IMR-90 (cell line): ENCODE results near the gene MOAP1. TPM values are rescaled to one million over a fixed set of nuclear protein-coding genes. Genes with fewer than 3 reads are reported as not detected.

Experiments
- ATAC-seq: fragments of 200-7000 bp; cut with Tn5 transposase; 2 replicates; pipeline ENCODE4 v1.9.1; 2020; ENCODE audit warnings: low read depth, mild to moderate bottlenecking, moderate library complexity
- BruUV-seq: library from RNA; stranded (reverse); fragments of 400-500 nt; replicated peaks from 2 replicates; lab custom pipeline; 2021; lab: Mats Ljungman, UMichigan
- CTCF ChIA-PET: fragments of 300-600 bp; formaldehyde crosslinking; extraction: SDS; loops from one replicate; lab custom pipeline; 2021; ENCODE audit warnings: antibody characterized with exemption; lab: Yijun Ruan, JAX
- POLR2A ChIA-PET: fragments of 300-600 bp; sonication (Branson Sonifier 250); formaldehyde crosslinking; loops from one replicate; lab custom pipeline; 2022; ENCODE audit warnings: antibody characterized with exemption; ENCODE audit not compliant: unreplicated experiment; lab: Charles Lee
- DNase-seq: peaks from one replicate; pipeline ENCODE4 v3.0.0; 2013
- H2AFZ ChIP-seq: replicated peaks from 2 replicates; pipeline ENCODE3; 2013; ENCODE audit warnings: low read length, mild to moderate bottlenecking; ENCODE audit not compliant: poor library complexity
- H2AK5ac ChIP-seq: 2 replicates; pipeline ENCODE4 v1.6.1; 2013; ENCODE audit warnings: low read depth, low read length, inconsistent platforms
- H2AK9ac ChIP-seq: replicated peaks from 2 replicates; pipeline ENCODE3; 2013; ENCODE audit warnings: mild to moderate bottlenecking, low read depth, low read length, moderate library complexity; ENCODE audit not compliant: poor library complexity
- H2BK120ac ChIP-seq: 2 replicates; pipeline ENCODE4 v1.6.1; 2013; ENCODE audit warnings: low read depth, low read length, inconsistent platforms
- H2BK15ac ChIP-seq: 3 replicates; pipeline ENCODE4 v1.6.1; 2013; ENCODE audit warnings: low read depth, low read length, inconsistent platforms
- H2BK20ac ChIP-seq: 2 replicates; pipeline ENCODE4 v1.6.1; 2013; ENCODE audit warnings: low read depth, mild to moderate bottlenecking, inconsistent platforms, low read length, moderate library complexity
- H2BK5ac ChIP-seq: 2 replicates; pipeline ENCODE4 v1.6.1; 2013; ENCODE audit warnings: mild to moderate bottlenecking, low read depth, low read length, inconsistent platforms; ENCODE audit not compliant: poor library complexity, severe bottlenecking
- H3K14ac ChIP-seq: replicated peaks from 2 replicates; pipeline ENCODE4 v1.6.1; 2013; ENCODE audit warnings: low read depth, low read length, inconsistent platforms
- H3K18ac ChIP-seq: 2 replicates; pipeline ENCODE4 v1.6.1; 2013; ENCODE audit warnings: low read depth, low read length, control low read depth
- H3K23ac ChIP-seq: 2 replicates; pipeline ENCODE4 v1.6.1; 2013; ENCODE audit warnings: low read depth, low read length, inconsistent platforms
- H3K27ac ChIP-seq: 2 replicates; pipeline ENCODE4 v1.5.1; 2013; ENCODE audit warnings: mild to moderate bottlenecking, control low read depth, low read length; ENCODE audit not compliant: insufficient read depth
- H3K27me3 ChIP-seq: 2 replicates; pipeline ENCODE4 v1.6.1; 2013; ENCODE audit warnings: low read length; ENCODE audit not compliant: control insufficient read depth, insufficient read depth
- H3K36me3 ChIP-seq: 2 replicates; pipeline ENCODE4 v1.6.1; 2013; ENCODE audit warnings: low read length, mixed read lengths; ENCODE audit not compliant: control insufficient read depth, insufficient read depth
- H3K4ac ChIP-seq: 2 replicates; pipeline ENCODE4 v1.6.1; 2013; ENCODE audit warnings: low read depth, low read length, inconsistent platforms
- H3K4me1 ChIP-seq: 2 replicates; pipeline ENCODE4 v1.6.1; 2013; ENCODE audit warnings: low read length, mixed read lengths; ENCODE audit not compliant: control insufficient read depth, insufficient read depth
- H3K4me2 ChIP-seq: 2 replicates; pipeline ENCODE4 v1.6.1; 2013; ENCODE audit warnings: low read depth, mild to moderate bottlenecking, control low read depth, low read length, moderate library complexity
- H3K4me3 ChIP-seq: 2 replicates; pipeline ENCODE4 v1.5.1; 2013; ENCODE audit warnings: low read depth, mild to moderate bottlenecking, control low read depth, low read length, moderate library complexity; ENCODE audit not compliant: insufficient read depth
- H3K56ac ChIP-seq: 2 replicates; pipeline ENCODE4 v1.6.1; 2013; ENCODE audit warnings: low read length, inconsistent platforms; ENCODE audit not compliant: insufficient read depth; ENCODE audit errors: extremely low read depth
- H3K79me1 ChIP-seq, 2 experiments: 2 replicates each; pipeline ENCODE4 v1.6.1; 2013; ENCODE audit warnings: low read length in 2 of 2, inconsistent platforms in 1 of 2, low read depth in 1 of 2
- H3K9ac ChIP-seq: 2 replicates; pipeline ENCODE4 v1.6.1; 2013; ENCODE audit warnings: low read depth, low read length, control low read depth
- H3K9me1 ChIP-seq: 2 replicates; pipeline ENCODE4 v1.6.1; 2013; ENCODE audit warnings: low read length, inconsistent platforms; ENCODE audit not compliant: insufficient read depth
- H3K9me3 ChIP-seq: 2 replicates; pipeline ENCODE4 v1.6.1; 2013; ENCODE audit warnings: low read length; ENCODE audit not compliant: control insufficient read depth, insufficient read depth
- H4K20me1 ChIP-seq: 2 replicates; pipeline ENCODE4 v1.6.1; 2013; ENCODE audit warnings: low read length, inconsistent platforms; ENCODE audit not compliant: insufficient read depth
- H4K5ac ChIP-seq: 2 replicates; pipeline ENCODE4 v1.6.1; 2013; ENCODE audit warnings: mild to moderate bottlenecking, low read depth, low read length, control low read depth
- H4K8ac ChIP-seq, 2 experiments: 2 replicates each; pipeline ENCODE4 v1.6.1; 2013; ENCODE audit warnings: low read depth in 2 of 2, low read length in 2 of 2, control low read depth in 1 of 2, inconsistent platforms in 1 of 2
- H4K91ac ChIP-seq: 2 replicates; pipeline ENCODE4 v1.6.1; 2013; ENCODE audit warnings: low read depth, low read length, inconsistent platforms; ENCODE audit not compliant: insufficient read depth
- BHLHE40 ChIP-seq: fragments of 150-350 bp; IDR thresholded peaks from 2 replicates; pipeline ENCODE4 v1.6.1; 2016; ENCODE audit warnings: mild to moderate bottlenecking, low read depth, low read length
- CEBPB ChIP-seq: IDR thresholded peaks from 2 replicates; pipeline ENCODE4 v1.6.1; 2012; ENCODE audit warnings: low read depth, low read length, improper control_type of control experiment
- CHD1 ChIP-seq: IDR thresholded peaks from 2 replicates; pipeline ENCODE4 v1.6.1; 2012; ENCODE audit warnings: low read depth, low read length, improper control_type of control experiment
- FOS ChIP-seq: fragments of 150-350 bp; IDR thresholded peaks from 2 replicates; pipeline ENCODE4 v1.6.1; 2016; ENCODE audit warnings: low read depth, low read length
- MAFK ChIP-seq: IDR thresholded peaks from 2 replicates; pipeline ENCODE4 v1.6.1; 2012; ENCODE audit warnings: low read depth, low read length, improper control_type of control experiment
- MAZ ChIP-seq: IDR thresholded peaks from 2 replicates; pipeline ENCODE4 v1.6.1; 2012; ENCODE audit warnings: low read depth, mild to moderate bottlenecking, low read length, improper control_type of control experiment, moderate library complexity, borderline replicate concordance
- MXI1 ChIP-seq: IDR thresholded peaks from 2 replicates; pipeline ENCODE4 v1.6.1; 2012; ENCODE audit warnings: low read depth, mild to moderate bottlenecking, low read length, moderate library complexity, borderline replicate concordance
- NFE2L2 ChIP-seq: fragments of 150-350 bp; IDR thresholded peaks from 2 replicates; pipeline ENCODE4 v1.6.1; 2016; ENCODE audit warnings: low read depth, mild to moderate bottlenecking, low read length
- POLR2A ChIP-seq: IDR thresholded peaks from 2 replicates; pipeline ENCODE4 v1.6.1; 2012; ENCODE audit warnings: mild to moderate bottlenecking, low read depth, low read length
- RAD21 ChIP-seq: IDR thresholded peaks from 2 replicates; pipeline ENCODE4 v1.6.1; 2012; ENCODE audit warnings: low read length, improper control_type of control experiment
- RCOR1 ChIP-seq: IDR thresholded peaks from 2 replicates; pipeline ENCODE4 v1.6.1; 2012; ENCODE audit warnings: mild to moderate bottlenecking, low read length, improper control_type of control experiment; ENCODE audit not compliant: insufficient replicate concordance
- RFX5 ChIP-seq: IDR thresholded peaks from 2 replicates; pipeline ENCODE4 v1.8.0; 2012; ENCODE audit warnings: low read depth, mild to moderate bottlenecking, low read length, moderate library complexity
- SMC3 ChIP-seq: fragments of 150-350 bp; IDR thresholded peaks from 2 replicates; pipeline ENCODE4 v1.6.1; 2016; ENCODE audit warnings: low read depth, mild to moderate bottlenecking, antibody characterized with exemption, low read length, moderate library complexity
- WGBS, 2 experiments: methylation state at CpG; one replicate each; pipeline versions ENCODE4 v1.1.5 to v1.1.7; 2013; ENCODE audit warnings: missing lambda C conversion rate in 2 of 2; ENCODE audit not compliant: insufficient read length in 1 of 2; ENCODE audit errors: extremely low coverage in 2 of 2; 5-methylcytosine and 5-hydroxymethylcytosine counted together
- dilution Hi-C: fragments of 300-500 bp; cut with HindIII; formaldehyde crosslinking; loops from one replicate; pipeline ENCODE4 v1.14.3; 2018; ENCODE audit warnings: low sequenced_read_pairs; ENCODE audit not compliant: unreplicated experiment
- in situ Hi-C: fragments of 300-500 bp; cut with MboI; formaldehyde crosslinking; loops from 3 replicates; pipeline ENCODE4 v1.14.3; 2019; ENCODE audit warnings: low sequenced_read_pairs, inconsistent platforms, mixed read lengths
- intact Hi-C: fragments of 100-400 bp; cut with micrococcal nuclease; formaldehyde crosslinking; loops from 2 replicates; pipeline ENCODE4 v1.10.0; 2022
- polyA plus RNA-seq, 3 experiments: library from polyadenylated mRNA; depleted of rRNA; stranded (reverse); fragments of >200 nt; gene quantifications; 2 replicates each; pipeline ENCODE4 v1.2.3, GENCODE V29; 2012; ENCODE audit warnings: low replicate concordance in 1 of 3
- total RNA-seq: library from RNA; depleted of rRNA; stranded (reverse); fragments of >200 nt; gene quantifications from 2 replicates; pipeline ENCODE4 v1.2.3, GENCODE V29; 2012
- TF ChIP-seq, protein P1 (sequence below): fragments of 150-350 bp; IDR thresholded peaks from 2 replicates; pipeline ENCODE4 v1.6.1; 2016; ENCODE audit warnings: low read depth, mild to moderate bottlenecking, low read length, moderate library complexity, borderline replicate concordance
- TF ChIP-seq, protein P2 (sequence below): fragments of 150-350 bp; IDR thresholded peaks from 2 replicates; pipeline ENCODE4 v1.6.1; 2017; ENCODE audit warnings: mild to moderate bottlenecking, antibody characterized with exemption, low read length, low read depth
- TF ChIP-seq, protein P3 (sequence below): conservative IDR thresholded peaks from 2 replicates; pipeline ENCODE4 v1.5.1; 2012; ENCODE audit warnings: mild to moderate bottlenecking, low read depth, low read length, improper control_type of control experiment

The MOAP1 gene
- total and polyA plus RNA-seq, 2 of the 4 experiments (the other 2 are of a cell fraction) = 9.9 to 13.2 TPM

DNA sequence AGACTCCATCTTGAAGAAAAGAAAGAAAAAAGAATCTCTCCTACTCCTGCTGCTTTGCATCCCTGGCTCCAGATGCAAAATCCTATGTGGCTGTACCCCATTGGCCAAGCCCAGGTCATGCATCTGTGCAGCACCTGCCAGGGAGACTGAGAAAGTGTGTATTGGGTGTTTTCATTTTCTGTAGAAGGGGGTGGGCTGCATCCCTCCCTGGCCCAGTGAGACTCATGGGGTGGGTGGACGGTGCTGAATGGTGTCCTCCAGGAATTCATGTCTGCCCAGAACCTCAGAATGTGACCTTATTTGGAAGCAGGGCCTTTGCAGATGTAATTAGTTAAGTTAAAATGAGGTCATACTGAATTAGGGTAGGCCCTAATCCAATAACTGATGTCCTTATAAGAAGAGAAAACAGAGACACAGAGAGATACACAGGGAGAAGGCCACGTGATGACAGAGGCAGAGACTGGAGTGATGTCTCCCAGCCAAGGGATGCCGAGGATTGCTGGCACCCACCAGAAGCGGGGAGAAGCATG, 23.2 kb downstream of the MOAP1 start:
- Histone ChIP-seq H3K4me2 (no peak overlapping the region), H2AFZ (no peak overlapping the region), H3K9ac (no peak overlapping the region), H3K18ac (no peak overlapping the region), H2AK9ac (no peak overlapping the region), H3K27ac (no peak overlapping the region), H4K20me1 (no peaks in the 10 kb centered on the region), H4K91ac (no peak overlapping the region), H3K56ac (no peak overlapping the region), H2BK20ac (no peak overlapping the region), H3K9me1 (no peaks in the 10 kb centered on the region), H3K9me3 (no peaks in the 10 kb centered on the region), H2BK15ac (no peak overlapping the region), H3K36me3 (no peaks in the 10 kb centered on the region), H3K4ac (no peak overlapping the region), H3K4me3 (no peak overlapping the region), H4K8ac (no peak overlapping the region), H2AK5ac (no peak overlapping the region), H3K23ac (no peak overlapping the region), H3K79me1 (no peaks in the 10 kb centered on the region), H3K14ac (no peak overlapping the region), H3K27me3 (peaks cover 2% of the 10 kb centered on the region; the same call in 1 of the 2 replicates), H2BK5ac (no peak overlapping the region), H3K4me1 (no peaks in the 10 kb centered on the region), H2BK120ac (no peak overlapping the region), H4K5ac (no peak overlapping the region)
- POLR2A ChIA-PET = no interaction called here
- in situ Hi-C loops (no loop called here), dilution Hi-C loops (no loop called here), intact Hi-C loops (no loop called here)
- CTCF ChIA-PET = no interaction called here
- no CpG with 5 or more reads among the region's 4 CpGs for WGBS, 2 experiments
- ATAC-seq (no peak), DNase-seq (no peak)
- BruUV-seq = no TSS peak
- TF ChIP-seq MXI1 (no peak), SMC3 (no peak), BHLHE40 (no peak), RAD21 (no peak), FOS (no peak), RCOR1 (no peak), CEBPB (no peak), RFX5 (no peak), POLR2A (no peak), NFE2L2 (no peak), MAFK (no peak), MAZ (no peak), CHD1 (no peak)
- TF ChIP-seq, protein P1, sequence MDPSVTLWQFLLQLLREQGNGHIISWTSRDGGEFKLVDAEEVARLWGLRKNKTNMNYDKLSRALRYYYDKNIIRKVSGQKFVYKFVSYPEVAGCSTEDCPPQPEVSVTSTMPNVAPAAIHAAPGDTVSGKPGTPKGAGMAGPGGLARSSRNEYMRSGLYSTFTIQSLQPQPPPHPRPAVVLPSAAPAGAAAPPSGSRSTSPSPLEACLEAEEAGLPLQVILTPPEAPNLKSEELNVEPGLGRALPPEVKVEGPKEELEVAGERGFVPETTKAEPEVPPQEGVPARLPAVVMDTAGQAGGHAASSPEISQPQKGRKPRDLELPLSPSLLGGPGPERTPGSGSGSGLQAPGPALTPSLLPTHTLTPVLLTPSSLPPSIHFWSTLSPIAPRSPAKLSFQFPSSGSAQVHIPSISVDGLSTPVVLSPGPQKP = no peak
- TF ChIP-seq, protein P2, sequence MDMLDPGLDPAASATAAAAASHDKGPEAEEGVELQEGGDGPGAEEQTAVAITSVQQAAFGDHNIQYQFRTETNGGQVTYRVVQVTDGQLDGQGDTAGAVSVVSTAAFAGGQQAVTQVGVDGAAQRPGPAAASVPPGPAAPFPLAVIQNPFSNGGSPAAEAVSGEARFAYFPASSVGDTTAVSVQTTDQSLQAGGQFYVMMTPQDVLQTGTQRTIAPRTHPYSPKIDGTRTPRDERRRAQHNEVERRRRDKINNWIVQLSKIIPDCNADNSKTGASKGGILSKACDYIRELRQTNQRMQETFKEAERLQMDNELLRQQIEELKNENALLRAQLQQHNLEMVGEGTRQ = no peak
- TF ChIP-seq, protein P3, sequence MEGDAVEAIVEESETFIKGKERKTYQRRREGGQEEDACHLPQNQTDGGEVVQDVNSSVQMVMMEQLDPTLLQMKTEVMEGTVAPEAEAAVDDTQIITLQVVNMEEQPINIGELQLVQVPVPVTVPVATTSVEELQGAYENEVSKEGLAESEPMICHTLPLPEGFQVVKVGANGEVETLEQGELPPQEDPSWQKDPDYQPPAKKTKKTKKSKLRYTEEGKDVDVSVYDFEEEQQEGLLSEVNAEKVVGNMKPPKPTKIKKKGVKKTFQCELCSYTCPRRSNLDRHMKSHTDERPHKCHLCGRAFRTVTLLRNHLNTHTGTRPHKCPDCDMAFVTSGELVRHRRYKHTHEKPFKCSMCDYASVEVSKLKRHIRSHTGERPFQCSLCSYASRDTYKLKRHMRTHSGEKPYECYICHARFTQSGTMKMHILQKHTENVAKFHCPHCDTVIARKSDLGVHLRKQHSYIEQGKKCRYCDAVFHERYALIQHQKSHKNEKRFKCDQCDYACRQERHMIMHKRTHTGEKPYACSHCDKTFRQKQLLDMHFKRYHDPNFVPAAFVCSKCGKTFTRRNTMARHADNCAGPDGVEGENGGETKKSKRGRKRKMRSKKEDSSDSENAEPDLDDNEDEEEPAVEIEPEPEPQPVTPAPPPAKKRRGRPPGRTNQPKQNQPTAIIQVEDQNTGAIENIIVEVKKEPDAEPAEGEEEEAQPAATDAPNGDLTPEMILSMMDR = no peak
